Measurements from ENCODE around the gene IL36RN. TPM values are rescaled to one million over a fixed set of nuclear protein-coding genes. Genes with fewer than 3 reads are reported as not detected.

The IL36RN gene
- total RNA-seq, 2 donors from 2014 or later = not detected

DNA sequence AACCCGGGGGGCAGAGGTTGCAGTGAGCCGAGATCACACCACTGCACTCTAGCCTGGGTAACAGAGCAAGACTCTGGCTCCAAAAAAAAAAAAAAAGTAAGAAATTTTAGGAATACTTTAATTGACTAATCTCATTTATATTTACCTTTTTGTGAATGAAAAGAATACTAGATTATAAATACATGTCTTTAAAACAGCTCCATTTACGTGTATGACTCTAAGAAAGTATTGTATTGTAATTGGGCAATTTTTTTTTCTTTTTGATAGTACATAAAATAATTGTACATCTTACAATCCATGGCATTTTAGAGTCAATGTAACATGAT is 45.7 kb upstream of the IL36RN start:
- H3K4me1 ChIP-seq = no peaks in the 10 kb centered on the region

GRCh38 chr2:113014067-113014466 is 44.9 kb upstream of the IL36RN start:
- TF ChIP-seq CTCF (IDR thresholded peaks at IDR 0.05) = no peak
- DNase-seq (ENCODE audit: low spot score) = no peak

More for the DNA sequence above, 45.7 kb upstream of the IL36RN start:
- TF ChIP-seq CTCF (IDR thresholded peaks at IDR 0.05) = no peak
- no peak for DNase-seq (ENCODE audit: low spot score)
- Histone ChIP-seq H3K36me3 (no peaks in the 10 kb centered on the region), H3K9me3 (no peaks in the 10 kb centered on the region), H3K4me3 (no peak overlapping the region), H3K27ac (no peak overlapping the region), H3K27me3 (no peaks in the 10 kb centered on the region)

DNA sequence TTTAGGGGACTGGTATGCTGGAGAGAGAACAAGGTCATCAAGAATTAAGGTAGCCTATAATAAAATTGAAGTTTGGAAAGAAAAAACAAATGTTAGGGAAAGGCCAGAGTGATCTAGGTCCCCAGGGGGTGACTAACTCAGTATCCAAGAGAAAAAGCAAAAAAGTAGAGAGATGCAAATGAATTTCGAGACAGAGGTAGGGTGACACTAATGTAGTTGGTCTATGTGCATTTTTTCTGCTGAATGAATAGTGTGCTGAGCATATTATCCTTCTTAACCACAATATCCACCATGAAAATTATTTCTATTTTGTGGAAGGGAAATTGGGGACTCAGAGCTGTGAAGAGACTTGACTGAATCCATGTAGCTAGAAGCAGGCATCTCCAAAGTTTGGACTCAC is 44.0 kb upstream of the IL36RN start:
- Histone ChIP-seq H3K27ac (no peak overlapping the region), H3K36me3 (no peaks in the 10 kb centered on the region), H3K4me3 (no peak overlapping the region), H3K27me3 (no peaks in the 10 kb centered on the region), H3K9me3 (no peaks in the 10 kb centered on the region), H3K4me1 (no peaks in the 10 kb centered on the region)
- no peak for TF ChIP-seq CTCF (IDR thresholded peaks at IDR 0.05)
- no peak for DNase-seq (ENCODE audit: low spot score)

More at GRCh38 chr2:113014067-113014466, 44.9 kb upstream of the IL36RN start:
- H3K27ac ChIP-seq = no peak overlapping the region
- no peaks in the 10 kb centered on the region for H3K9me3 ChIP-seq
- H3K27me3 ChIP-seq = no peaks in the 10 kb centered on the region
- no peaks in the 10 kb centered on the region for H3K36me3 ChIP-seq
- H3K4me1 ChIP-seq = no peaks in the 10 kb centered on the region
- H3K4me3 ChIP-seq = no peak overlapping the region

DNA sequence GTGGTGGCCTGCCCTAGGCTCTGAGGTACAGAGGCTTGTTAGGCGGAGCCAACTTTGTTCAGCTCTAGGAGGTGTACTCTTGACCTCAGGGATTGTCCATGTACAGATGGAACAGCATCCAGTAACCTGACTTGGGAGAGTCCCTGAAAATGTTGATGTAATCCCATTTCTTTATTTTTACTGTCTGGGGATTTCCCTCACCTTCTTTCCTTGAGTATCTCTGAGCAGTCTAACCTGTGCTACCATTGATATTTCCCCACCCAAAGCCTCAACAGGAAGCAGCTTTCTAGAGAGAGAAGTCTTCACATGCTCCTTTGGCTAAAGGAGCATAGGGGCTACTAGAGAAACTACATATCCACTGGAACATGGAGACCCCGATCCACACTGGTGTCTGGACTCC is 43.3 kb upstream of the IL36RN start:
- Histone ChIP-seq H3K9me3 (no peaks in the 10 kb centered on the region), H3K4me1 (no peaks in the 10 kb centered on the region), H3K36me3 (no peaks in the 10 kb centered on the region), H3K4me3 (no peak overlapping the region), H3K27me3 (no peaks in the 10 kb centered on the region), H3K27ac (no peak overlapping the region)
- no peak for DNase-seq (ENCODE audit: low spot score)
- no peak for TF ChIP-seq CTCF (IDR thresholded peaks at IDR 0.05)

- H3K9me3 ChIP-seq = no peaks in the 10 kb centered on the region
Observed at GRCh38 chr2:113018509-113018908, 40.5 kb upstream of the IL36RN start.

More at GRCh38 chr2:113018509-113018908, 40.5 kb upstream of the IL36RN start:
- no peak overlapping the region for H3K4me3 ChIP-seq
- no peaks in the 10 kb centered on the region for H3K36me3 ChIP-seq
- no peak for DNase-seq (ENCODE audit: low spot score)
- H3K27ac ChIP-seq = no peak overlapping the region
- no peaks in the 10 kb centered on the region for H3K27me3 ChIP-seq
- no peaks in the 10 kb centered on the region for H3K4me1 ChIP-seq
- no peak for TF ChIP-seq CTCF (IDR thresholded peaks at IDR 0.05)
